ENCODE data around the gene LAMA4.

GRCh38 chr6:112173221-112173804 lies 81.1 kb downstream of the LAMA4 start:
- TF ChIP-seq CTCF (IDR thresholded peaks at IDR 0.05; ENCODE audit: poor library complexity, severe bottlenecking) = no peak
- TF ChIP-seq SMC3 (conservative IDR thresholded peaks at IDR 0.05; ENCODE audit: poor library complexity) = no peak
- no peak for TF ChIP-seq REST (IDR thresholded peaks at IDR 0.05; ENCODE audit: borderline replicate concordance)
- TF ChIP-seq RAD21 (conservative IDR thresholded peaks at IDR 0.05) = no peak
- no peak for TF ChIP-seq TAF1 (IDR thresholded peaks at IDR 0.05; ENCODE audit: low read depth)
- no peak for TF ChIP-seq EZH2 (IDR thresholded peaks at IDR 0.05; ENCODE audit: borderline replicate concordance, insufficient read depth, low read length, poor library complexity, severe bottlenecking)
- TF ChIP-seq POLR2AphosphoS5 (IDR thresholded peaks at IDR 0.05) = no peak
